ENCODE measurements around the gene TRDN.

GRCh38 chr6:123210645-123211044 is 426.1 kb downstream of the TRDN start:
- TF ChIP-seq CTCF (conservative IDR thresholded peaks at IDR 0.05 in 1 of 2, IDR thresholded peaks at IDR 0.05 in 1 of 2; ENCODE audit: extremely low read depth in 1 of 2, insufficient read depth in 1 of 2, low read depth in 1 of 2, low read length in 2 of 2) = no peak
- no peak for TF ChIP-seq EZH2 (IDR thresholded peaks at IDR 0.05; ENCODE audit: borderline replicate concordance, low read length)

Measured in mammary epithelial cell (primary cell).